Neural progenitor cell (in vitro differentiated cells): ENCODE data around the gene PHC1. TPM values are rescaled to one million over a fixed set of nuclear protein-coding genes. Genes with fewer than 3 reads are reported as not detected.

Source experiments
- DNase-seq: peaks from one replicate; pipeline ENCODE4 v3.0.0-alpha.2; 2016; ENCODE audit warnings: low spot score
- H2AFZ ChIP-seq: fragments of 200-600 bp; sonication (generic); replicated peaks from 2 replicates; pipeline ENCODE4 v1.6.1; 2016; ENCODE audit warnings: antibody characterized with exemption
- H3F3A ChIP-seq: fragments of 200-600 bp; sonication (generic); 2 replicates; pipeline ENCODE4 v1.6.1; 2016; ENCODE audit warnings: antibody characterized with exemption, low read depth
- H3K27ac ChIP-seq: fragments of 200-600 bp; sonication (generic); 2 replicates; pipeline ENCODE4 v1.5.1; 2016; ENCODE audit warnings: mild to moderate bottlenecking
- H3K27me3 ChIP-seq: fragments of 200-600 bp; sonication (generic); 2 replicates; pipeline ENCODE4 v1.6.1; 2016; ENCODE audit warnings: mild to moderate bottlenecking, moderate library complexity
- H3K36me3 ChIP-seq: fragments of 200-600 bp; sonication (generic); 2 replicates; pipeline ENCODE4 v1.5.1; 2016
- H3K4me1 ChIP-seq: fragments of 200-600 bp; sonication (generic); 2 replicates; pipeline ENCODE4 v1.6.1; 2016; ENCODE audit warnings: mixed run types
- H3K4me2 ChIP-seq: fragments of 200-600 bp; sonication (generic); 2 replicates; pipeline ENCODE4 v1.6.1; 2016
- H3K4me3 ChIP-seq: fragments of 200-600 bp; sonication (generic); 2 replicates; pipeline ENCODE4 v1.5.1; 2016
- H3K79me2 ChIP-seq: fragments of 200-600 bp; sonication (generic); 2 replicates; pipeline ENCODE4 v1.6.1; 2016; ENCODE audit warnings: low read depth
- H3K9ac ChIP-seq: fragments of 200-600 bp; sonication (generic); 2 replicates; pipeline ENCODE4 v1.6.1; 2016
- H3K9me3 ChIP-seq: fragments of 200-600 bp; sonication (generic); 2 replicates; pipeline ENCODE4 v1.5.1; 2016; ENCODE audit warnings: low read depth
- H4K20me1 ChIP-seq: fragments of 200-600 bp; sonication (generic); 2 replicates; pipeline ENCODE4 v1.6.1; 2016; ENCODE audit warnings: low read depth
- H3K27ac Mint-ChIP-seq: 3 replicates; pipeline ENCODE4 v1.8.0; 2021; ENCODE audit warnings: mixed read lengths
- H3K27me3 Mint-ChIP-seq: 2 replicates; pipeline ENCODE4 v1.8.0; 2022; ENCODE audit warnings: low read depth, mild to moderate bottlenecking, inconsistent platforms, moderate library complexity, mixed read lengths; ENCODE audit not compliant: insufficient read depth
- H3K36me3 Mint-ChIP-seq: 3 replicates; pipeline ENCODE4 v1.8.0; 2021; ENCODE audit warnings: mixed read lengths
- H3K4me1 Mint-ChIP-seq: 3 replicates; pipeline ENCODE4 v1.8.0; 2021; ENCODE audit warnings: mixed read lengths
- H3K4me3 Mint-ChIP-seq: 3 replicates; pipeline ENCODE4 v1.8.0; 2021; ENCODE audit warnings: mild to moderate bottlenecking, moderate library complexity, mixed read lengths
- H3K9me3 Mint-ChIP-seq: 3 replicates; pipeline ENCODE4 v1.8.0; 2020; ENCODE audit warnings: mixed read lengths
- EZH2 ChIP-seq: fragments of 200-600 bp; sonication (generic); IDR thresholded peaks from 2 replicates; pipeline ENCODE4 v1.6.1; 2017; ENCODE audit warnings: antibody characterized with exemption, mild to moderate bottlenecking, moderate library complexity
- EZH2phosphoT487 ChIP-seq: fragments of 200-600 bp; sonication (generic); IDR thresholded peaks from 2 replicates; pipeline ENCODE4 v1.6.1; 2017; ENCODE audit warnings: antibody characterized with exemption
- total RNA-seq: library from RNA; depleted of rRNA; stranded (reverse); fragments of >200 nt; gene quantifications from 2 replicates; pipeline ENCODE4 v1.2.3, GENCODE V29; 2015; ENCODE audit warnings: low replicate concordance
- TF ChIP-seq, protein P1 (sequence below): fragments of 200-600 bp; sonication (generic); IDR thresholded peaks from 2 replicates; pipeline ENCODE4 v1.5.1; 2017; ENCODE audit warnings: antibody characterized with exemption, mild to moderate bottlenecking

Gene PHC1
- total RNA-seq, 1 donor from 2014 or later: 62.7 TPM

DNA sequence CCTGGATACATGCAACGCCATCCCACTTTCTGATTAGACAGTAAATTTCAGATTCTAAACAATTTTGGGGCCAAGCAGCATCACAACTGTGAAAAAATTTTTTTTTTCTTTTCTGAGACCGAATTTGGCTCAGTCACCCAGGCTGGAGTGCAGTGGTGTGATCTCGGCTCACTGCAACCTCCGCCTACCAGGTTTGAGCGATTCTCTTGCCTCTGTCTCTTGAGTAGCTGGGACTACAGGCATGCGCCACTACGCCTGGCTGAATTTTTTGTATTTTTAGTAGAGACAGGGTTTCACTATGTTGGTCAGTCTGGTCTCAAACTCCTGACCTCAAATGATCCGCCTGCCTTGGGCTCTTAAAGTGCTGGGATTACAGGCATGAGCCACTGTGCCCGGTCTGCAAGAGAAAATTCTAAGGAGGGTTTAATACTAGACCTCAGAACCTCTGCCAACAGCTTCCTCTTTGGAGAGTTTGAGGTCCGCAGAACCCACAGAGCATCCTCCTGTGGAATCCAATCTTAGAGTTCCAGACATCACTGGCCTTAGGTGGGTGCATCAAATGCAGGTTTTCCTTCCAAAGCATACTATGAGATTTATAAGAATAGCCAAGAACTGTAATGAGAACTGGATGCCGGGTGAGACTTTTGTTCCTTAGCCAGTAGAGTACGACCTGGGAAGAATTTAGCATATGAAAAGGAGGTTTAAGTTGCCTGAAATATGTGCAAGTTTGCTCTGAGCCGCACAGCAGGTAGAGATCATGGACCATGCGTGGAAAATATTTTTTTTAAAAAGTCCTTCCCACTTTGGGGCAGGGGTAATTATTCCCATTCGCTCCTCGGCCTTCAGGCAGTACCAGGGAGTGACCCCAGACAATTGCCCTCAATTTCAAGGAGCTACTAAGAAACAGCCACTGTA, 7.8 kb upstream of the PHC1 start:
- Mint-ChIP-seq H3K27ac (no peak overlapping the region), H3K9me3 (peaks cover 2% of the 10 kb centered on the region), H3K27me3 (peaks cover 2% of the 10 kb centered on the region), H3K4me1 (peaks cover 28% of the 10 kb centered on the region), H3K4me3 (no peak overlapping the region), H3K36me3 (no peaks in the 10 kb centered on the region)
- TF ChIP-seq EZH2 (no peak), EZH2phosphoT487 (no peak)
- TF ChIP-seq, protein P1, sequence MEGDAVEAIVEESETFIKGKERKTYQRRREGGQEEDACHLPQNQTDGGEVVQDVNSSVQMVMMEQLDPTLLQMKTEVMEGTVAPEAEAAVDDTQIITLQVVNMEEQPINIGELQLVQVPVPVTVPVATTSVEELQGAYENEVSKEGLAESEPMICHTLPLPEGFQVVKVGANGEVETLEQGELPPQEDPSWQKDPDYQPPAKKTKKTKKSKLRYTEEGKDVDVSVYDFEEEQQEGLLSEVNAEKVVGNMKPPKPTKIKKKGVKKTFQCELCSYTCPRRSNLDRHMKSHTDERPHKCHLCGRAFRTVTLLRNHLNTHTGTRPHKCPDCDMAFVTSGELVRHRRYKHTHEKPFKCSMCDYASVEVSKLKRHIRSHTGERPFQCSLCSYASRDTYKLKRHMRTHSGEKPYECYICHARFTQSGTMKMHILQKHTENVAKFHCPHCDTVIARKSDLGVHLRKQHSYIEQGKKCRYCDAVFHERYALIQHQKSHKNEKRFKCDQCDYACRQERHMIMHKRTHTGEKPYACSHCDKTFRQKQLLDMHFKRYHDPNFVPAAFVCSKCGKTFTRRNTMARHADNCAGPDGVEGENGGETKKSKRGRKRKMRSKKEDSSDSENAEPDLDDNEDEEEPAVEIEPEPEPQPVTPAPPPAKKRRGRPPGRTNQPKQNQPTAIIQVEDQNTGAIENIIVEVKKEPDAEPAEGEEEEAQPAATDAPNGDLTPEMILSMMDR: no peak
- Histone ChIP-seq H3K9ac (no peak overlapping the region), H4K20me1 (no peaks in the 10 kb centered on the region), H3K36me3 (no peaks in the 10 kb centered on the region), H2AFZ (peak overlapping the region; percentile 74), H3K4me3 (no peak overlapping the region), H3K9me3 (no peaks in the 10 kb centered on the region), H3K27me3 (no peaks in the 10 kb centered on the region), H3K27ac (no peak overlapping the region), H3F3A (peaks cover 22% of the 10 kb centered on the region), H3K4me1 (peaks cover 26% of the 10 kb centered on the region), H3K4me2 (peak overlapping the region; percentile 11), H3K79me2 (no peaks in the 10 kb centered on the region)
- no peak for DNase-seq

DNA sequence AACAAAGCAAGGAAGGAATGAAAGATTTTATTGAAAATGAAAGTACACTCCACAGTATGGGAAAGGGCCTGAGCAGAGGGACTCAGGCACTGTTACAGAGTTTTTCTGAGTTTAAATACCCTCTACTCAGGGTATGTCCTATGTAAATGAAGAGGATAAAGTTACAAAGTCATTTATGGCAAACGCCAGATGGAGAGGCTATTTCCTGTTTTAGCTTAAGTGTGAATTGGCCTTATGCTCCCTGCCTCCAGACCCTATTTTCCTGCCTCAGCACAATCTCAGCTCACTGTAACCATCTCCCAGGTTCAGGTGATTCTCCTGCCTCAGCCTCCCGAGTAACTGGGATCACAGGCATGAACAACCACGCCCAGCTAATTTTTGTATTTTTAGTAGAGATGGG, 6.8 kb upstream of the PHC1 start:
- peaks cover 38% of the 10 kb centered on the region for H3K4me1 Mint-ChIP-seq
- H3K4me2 ChIP-seq: no peak overlapping the region
- DNase-seq: no peak
- no peaks in the 10 kb centered on the region for H3K36me3 Mint-ChIP-seq
- peak overlapping the region; percentile 74 for H2AFZ ChIP-seq
- no peaks in the 10 kb centered on the region for H3K9me3 Mint-ChIP-seq
- H3K27ac ChIP-seq: no peak overlapping the region
- H3K4me3 ChIP-seq: no peak overlapping the region
- no peak for TF ChIP-seq EZH2phosphoT487
- no peak for TF ChIP-seq EZH2
- TF ChIP-seq, protein P1: no peak
- peak overlapping the region; percentile 50 for H3K27ac Mint-ChIP-seq
- H3F3A ChIP-seq: peaks cover 32% of the 10 kb centered on the region
- no peak overlapping the region for H3K9ac ChIP-seq
- H3K27me3 Mint-ChIP-seq: no peaks in the 10 kb centered on the region
- no peak overlapping the region for H3K4me3 Mint-ChIP-seq
- peaks cover 36% of the 10 kb centered on the region for H3K4me1 ChIP-seq
- H3K36me3 ChIP-seq: no peaks in the 10 kb centered on the region
- H3K79me2 ChIP-seq: no peaks in the 10 kb centered on the region
- no peaks in the 10 kb centered on the region for H4K20me1 ChIP-seq
- no peaks in the 10 kb centered on the region for H3K27me3 ChIP-seq
- H3K9me3 ChIP-seq: no peaks in the 10 kb centered on the region

DNA sequence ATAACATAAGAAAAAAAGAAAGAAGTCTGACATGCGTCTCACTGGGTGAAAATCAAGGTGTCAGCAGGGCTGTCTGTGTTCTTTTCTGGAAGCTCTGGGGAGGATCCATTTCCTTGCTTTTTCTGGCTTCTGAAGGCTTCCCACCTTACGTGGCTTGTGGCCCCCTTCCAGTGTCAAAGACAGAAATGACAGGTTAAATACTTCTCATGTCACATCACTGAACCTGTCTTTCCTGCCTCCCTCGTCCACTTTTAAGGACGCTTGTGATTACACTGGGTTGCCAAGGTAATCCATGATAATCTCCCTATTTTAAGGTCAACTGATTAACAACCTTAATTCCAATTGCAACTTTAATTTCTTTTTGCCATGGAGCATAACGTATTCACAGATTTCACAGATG, 4.6 kb upstream of the PHC1 start:
- Histone ChIP-seq H3K27ac (no peak overlapping the region), H2AFZ (no peak overlapping the region), H3F3A (peaks cover 51% of the 10 kb centered on the region), H3K4me2 (no peak overlapping the region), H3K79me2 (peaks cover 1% of the 10 kb centered on the region), H3K36me3 (no peaks in the 10 kb centered on the region), H3K9me3 (no peaks in the 10 kb centered on the region), H3K4me3 (no peak overlapping the region), H3K27me3 (no peaks in the 10 kb centered on the region), H3K9ac (no peak overlapping the region), H4K20me1 (no peaks in the 10 kb centered on the region), H3K4me1 (peaks cover 44% of the 10 kb centered on the region)
- TF ChIP-seq EZH2phosphoT487 (no peak), EZH2 (no peak)
- TF ChIP-seq, protein P1: no peak
- H3K27me3 Mint-ChIP-seq: no peaks in the 10 kb centered on the region
- no peak for DNase-seq
- H3K36me3 Mint-ChIP-seq: no peaks in the 10 kb centered on the region
- H3K9me3 Mint-ChIP-seq: no peaks in the 10 kb centered on the region
- H3K4me1 Mint-ChIP-seq: peaks cover 48% of the 10 kb centered on the region
- H3K27ac Mint-ChIP-seq: no peak overlapping the region
- H3K4me3 Mint-ChIP-seq: no peak overlapping the region
